NCI-H1417 (cell line): ENCODE results near the gene FBXL7.

Source experiments
- DNase-seq, 3 experiments: peaks; one replicate each; lab custom pipeline; 2025; lab: John Stamatoyannopoulos, UW

Gene FBXL7

GRCh38 chr5:15612915-15613635, 113.1 kb downstream of the FBXL7 start:
- DNase-seq = no peak

- no peak for DNase-seq
These were observed 114.7 kb downstream of the FBXL7 start for GRCh38 chr5:15614679-15615078.

DNA sequence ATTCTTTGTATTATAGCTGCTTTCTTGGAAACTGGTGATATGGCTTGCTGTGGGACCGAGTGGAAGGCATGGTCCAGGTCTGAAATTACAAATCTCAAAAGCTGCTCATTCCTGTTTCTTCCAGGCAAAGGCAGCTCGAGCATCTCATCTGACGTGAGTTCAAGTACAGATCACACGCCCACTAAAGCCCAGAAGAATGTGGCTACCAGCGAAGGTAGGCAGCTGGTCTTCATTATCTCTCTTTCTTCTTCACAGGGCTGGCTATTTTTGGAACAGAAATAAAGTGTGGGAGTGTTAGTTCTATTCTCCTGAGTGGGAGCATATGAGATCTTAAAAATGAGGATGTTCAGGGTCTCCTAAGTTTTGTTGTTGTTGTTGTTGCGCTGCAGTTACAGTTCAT, 115.9 kb downstream of the FBXL7 start:
- no peak for DNase-seq

DNA sequence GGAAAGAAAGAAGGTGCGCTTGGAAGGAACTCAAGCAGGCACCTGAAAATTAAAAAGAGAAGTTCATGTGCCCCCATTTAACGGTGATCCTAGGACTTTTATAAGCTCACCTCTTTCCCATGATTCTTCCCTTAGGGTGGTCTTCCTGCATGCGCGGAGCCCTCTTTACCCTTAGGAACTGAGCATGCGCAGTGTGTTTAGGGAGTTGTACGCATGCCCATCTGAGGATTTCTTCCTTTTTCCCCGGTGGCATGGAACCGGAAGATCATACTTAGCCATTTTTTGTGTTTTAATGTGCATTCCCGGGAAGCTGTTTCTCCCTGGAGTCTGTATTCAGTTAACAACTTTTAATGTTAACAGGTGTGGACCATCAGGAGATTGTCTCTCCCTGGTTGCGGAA, 119.0 kb downstream of the FBXL7 start:
- no peak for DNase-seq

DNA sequence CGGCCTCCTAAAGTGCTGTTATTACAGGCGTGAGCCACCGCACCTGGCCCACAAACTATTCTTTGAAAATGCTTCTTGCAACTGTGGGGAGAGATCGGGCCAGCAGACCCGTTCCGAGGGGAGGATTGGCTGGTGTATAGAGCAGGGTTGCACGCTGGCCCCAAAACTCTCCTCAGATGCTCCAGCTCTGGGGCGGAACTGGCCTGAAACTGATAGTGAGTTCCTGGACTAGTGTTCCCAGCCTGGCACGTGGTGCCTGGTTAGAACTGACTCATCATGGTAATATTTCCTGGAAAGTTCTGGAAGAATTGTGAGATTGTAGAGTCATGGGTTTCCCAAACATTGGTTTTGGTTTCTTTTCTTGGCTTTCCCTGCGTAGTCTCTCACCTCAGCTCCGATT, 120.5 kb downstream of the FBXL7 start:
- DNase-seq = no peak

DNA sequence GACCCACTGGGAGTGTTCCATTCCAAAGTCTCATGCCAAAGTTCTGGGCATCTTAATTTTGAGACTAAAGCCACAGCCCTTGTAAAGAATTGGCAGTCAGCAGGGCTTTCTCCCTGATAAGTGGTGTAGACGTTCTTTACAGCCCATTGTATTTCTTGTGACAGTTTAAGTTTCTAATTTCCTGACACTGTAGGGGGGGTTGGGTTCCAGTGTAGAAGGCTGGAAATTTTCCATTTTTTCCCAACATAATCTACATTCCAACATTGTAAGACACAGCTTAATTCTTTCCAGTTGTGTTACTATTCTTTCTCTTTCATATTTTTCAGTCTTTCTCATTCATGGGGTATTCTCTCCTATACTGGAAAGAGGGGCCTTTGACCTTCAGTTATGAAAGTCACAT, 121.1 kb downstream of the FBXL7 start:
- DNase-seq = no peak

GRCh38 chr5:15623794-15624193, 123.8 kb downstream of the FBXL7 start:
- no peak for DNase-seq

DNA sequence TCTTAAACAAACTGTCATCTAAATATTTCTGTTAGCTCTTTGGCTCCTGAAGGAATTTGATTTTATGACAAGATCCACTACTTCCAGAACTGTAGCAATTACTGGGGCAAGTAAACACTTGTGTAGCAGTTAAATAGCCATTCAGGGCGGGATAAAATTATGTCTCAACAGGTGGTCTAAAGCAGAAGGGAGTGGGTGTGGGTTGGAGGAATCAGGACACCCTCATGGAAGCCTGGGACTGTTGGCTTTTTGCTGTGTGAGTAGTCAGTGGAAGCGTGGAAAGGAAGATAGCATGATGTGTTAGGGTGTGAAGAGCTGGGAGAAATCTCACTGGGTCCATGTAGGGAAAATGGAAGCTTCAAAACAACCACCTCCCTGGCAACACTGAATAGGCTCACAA, 127.1 kb downstream of the FBXL7 start:
- peak in 1 of 3 experiments; percentile 14 for DNase-seq

- no peak for DNase-seq
These were observed 127.7 kb downstream of the FBXL7 start for GRCh38 chr5:15627647-15628046.

DNA sequence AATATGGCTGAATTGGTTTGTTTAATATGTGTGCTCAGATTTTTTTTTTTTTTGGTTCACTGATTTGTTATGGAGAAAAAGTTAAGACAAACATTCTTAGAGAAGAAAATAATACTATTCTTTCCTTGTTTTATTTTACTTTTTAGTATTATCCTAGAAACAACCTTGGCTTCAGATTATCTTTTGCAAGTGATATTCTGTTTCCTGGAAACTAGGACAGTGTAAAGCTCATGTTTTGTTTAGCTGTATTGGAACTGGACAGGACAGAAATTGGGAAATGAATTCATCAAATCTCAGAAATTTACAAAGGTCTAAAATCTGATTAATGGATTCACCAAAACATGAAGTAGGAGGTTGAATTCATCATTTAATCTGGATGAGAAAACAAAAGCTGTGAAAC, 130.5 kb downstream of the FBXL7 start:
- no peak for DNase-seq

GRCh38 chr5:15634591-15635288, 134.8 kb downstream of the FBXL7 start:
- DNase-seq = no peak

GRCh38 chr5:15635289-15635616, 135.3 kb downstream of the FBXL7 start:
- DNase-seq = no peak

DNA sequence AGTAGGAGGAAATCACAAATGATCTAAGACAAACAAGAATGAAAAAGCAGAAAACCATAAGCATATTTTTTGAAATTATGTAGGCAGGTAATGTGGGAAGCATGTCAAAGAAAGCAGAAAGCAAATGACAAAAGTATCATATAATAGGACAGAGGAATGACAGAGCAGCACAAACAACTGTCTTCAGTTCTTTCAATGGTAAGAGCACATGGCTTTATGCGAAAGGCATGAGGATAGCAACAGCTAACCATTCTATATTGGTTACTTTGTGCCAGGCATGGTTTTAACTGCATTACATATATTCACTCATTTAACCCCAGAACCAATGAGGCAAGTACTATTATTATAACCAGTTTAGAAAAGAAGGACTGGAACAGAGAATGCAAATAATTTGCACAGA, 137.4 kb downstream of the FBXL7 start:
- DNase-seq = no peak

DNA sequence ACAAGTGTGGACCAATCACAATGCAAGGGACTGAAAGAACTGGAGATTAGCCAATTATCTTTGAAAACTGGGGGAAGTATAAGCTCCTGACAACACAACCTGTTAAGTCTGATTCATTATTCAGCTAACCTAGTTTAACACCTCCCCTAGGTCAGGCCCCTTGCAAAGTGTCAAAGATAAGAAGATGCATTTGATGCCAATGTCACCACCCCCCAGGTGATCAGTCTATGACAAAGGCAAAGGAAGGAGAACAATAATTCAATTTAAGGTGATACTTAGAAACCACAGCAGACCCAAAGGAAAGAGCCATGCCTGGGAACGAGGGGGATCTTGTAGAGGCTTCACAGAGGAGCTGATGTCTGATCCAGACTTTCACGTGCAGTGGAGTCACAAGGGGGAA, 137.9 kb downstream of the FBXL7 start:
- no peak for DNase-seq

GRCh38 chr5:15638296-15638695, 138.3 kb downstream of the FBXL7 start:
- no peak for DNase-seq

- no peak for DNase-seq
These were observed 139.3 kb downstream of the FBXL7 start for GRCh38 chr5:15639288-15639687.

DNA sequence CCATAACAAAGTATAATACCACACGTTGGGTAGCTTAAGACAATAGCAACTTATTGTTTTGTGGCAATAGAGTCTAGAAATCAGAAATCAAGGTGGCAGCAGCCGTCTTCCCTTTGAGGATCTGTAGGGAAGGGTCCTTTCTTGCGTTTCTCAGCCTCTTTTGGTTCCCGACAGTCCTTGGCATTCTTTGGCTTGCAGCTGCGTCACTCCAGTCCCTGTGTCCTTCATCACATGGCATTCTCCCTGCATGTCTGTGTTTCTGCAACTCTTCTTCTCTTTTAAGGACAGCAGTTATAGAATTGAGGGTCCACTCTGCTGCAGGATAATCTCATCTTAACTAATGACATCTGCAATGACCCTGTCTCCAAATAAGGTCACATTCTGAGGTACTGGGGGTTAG, 140.1 kb downstream of the FBXL7 start:
- no peak for DNase-seq

DNA sequence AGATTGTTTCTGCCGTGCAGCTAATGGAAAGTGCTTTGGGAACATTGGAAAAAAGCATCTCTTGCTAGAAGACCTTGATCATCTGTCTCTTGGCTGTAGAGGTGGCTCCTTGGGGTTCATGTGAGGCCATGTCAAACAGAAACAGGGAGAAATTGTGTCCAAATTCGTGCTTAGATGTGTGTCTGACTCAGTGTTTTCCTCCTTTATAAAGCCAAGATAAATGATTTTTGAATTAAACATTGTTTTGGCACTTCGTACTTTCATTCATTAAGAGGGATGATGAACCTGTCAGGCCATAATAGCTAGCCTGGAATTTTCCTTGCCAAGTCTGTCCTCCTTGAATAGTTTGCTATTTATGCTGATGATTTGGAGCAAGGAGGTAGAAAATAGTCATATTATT, 143.8 kb downstream of the FBXL7 start:
- DNase-seq = no peak

DNA sequence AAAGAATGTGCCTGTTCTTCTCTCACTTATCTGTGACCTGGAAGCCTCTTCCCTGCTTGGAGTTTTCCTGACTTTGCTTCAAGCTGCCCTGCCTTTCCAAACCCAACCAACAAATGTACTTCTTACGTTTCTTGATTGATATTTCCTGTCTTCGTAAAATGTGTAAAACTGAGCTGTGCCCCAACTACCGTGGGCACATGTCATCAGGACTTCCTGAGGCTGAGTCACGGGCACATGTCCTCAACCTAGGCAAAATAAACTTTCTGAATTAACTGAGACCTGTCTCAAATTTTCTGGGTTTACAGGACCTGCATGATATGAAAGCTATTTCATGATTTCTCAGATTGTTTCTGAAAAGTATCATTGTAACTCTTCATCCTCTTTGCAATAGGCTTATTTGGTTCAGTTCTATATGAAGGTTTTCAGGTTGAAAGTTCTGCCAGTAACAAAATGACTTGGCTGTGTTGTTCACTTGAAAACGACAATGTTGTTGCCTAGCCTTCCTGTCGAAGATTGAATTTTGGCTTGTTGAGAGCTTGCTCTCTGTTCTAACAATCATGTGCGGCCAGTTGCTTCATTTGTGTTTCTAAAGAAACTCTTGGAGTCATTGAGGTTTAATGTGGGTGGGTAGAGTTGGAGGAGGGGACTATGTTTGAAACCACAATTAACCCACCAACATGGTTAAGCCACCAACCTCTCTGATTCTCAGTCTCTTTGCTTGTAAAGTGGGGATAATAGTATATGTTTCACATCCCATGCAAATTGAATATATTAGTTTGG, 145.6 kb downstream of the FBXL7 start:
- DNase-seq = no peak

- DNase-seq = no peak
These were observed 146.4 kb downstream of the FBXL7 start for GRCh38 chr5:15646371-15646770.

DNA sequence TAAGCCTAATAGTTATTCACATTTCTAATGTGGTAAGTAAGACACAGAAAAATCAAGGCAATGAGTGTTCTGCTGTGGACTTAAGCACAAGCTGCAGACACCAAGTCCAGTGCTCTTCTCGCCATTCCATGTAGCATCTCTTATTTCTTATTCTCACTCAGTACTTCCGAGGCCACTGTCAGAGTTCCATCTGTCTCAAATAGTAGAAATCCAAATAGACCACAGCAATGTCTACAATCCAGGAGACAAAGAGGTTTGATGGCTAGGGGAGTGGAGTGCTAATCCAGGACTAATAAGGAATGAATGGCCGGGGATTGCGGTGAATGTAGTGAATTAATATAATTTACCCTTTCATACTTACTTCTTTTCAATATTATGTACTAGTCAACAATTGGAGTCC, 147.3 kb downstream of the FBXL7 start:
- DNase-seq = no peak

DNA sequence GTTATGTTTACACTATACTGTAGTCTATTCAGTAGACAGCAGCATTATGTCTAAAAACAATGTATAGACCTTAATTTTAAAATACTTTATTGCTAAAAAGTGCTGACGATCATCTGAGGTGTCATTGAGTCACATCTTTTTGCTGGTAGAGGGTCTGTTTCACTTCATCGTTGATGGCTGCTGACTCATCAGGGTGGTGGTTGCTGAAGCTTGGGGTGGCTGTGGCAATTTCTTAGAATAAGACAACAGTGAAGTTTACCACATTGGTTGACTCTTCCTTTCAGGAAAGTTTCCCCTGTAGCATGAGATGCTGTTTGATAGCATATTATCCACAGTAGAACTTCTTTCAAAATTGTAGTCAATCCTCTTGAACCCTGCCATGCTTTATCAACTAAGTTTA, 150.3 kb downstream of the FBXL7 start:
- no peak for DNase-seq

- no peak for DNase-seq
These were observed 154.8 kb downstream of the FBXL7 start for GRCh38 chr5:15654779-15655178.
